PC-3 (cell line): ENCODE data around the gene RBM46. TPM values are rescaled to one million over a fixed set of nuclear protein-coding genes. Genes with fewer than 3 reads are reported as not detected.

Experiments
- ATAC-seq: fragments of 200-7000 bp; cut with Tn5 transposase; 2 replicates; pipeline ENCODE4 v1.9.1; 2020; ENCODE audit warnings: mild to moderate bottlenecking, moderate library complexity
- BruUV-seq: library from RNA; stranded (reverse); fragments of 400-500 nt; replicated peaks from 2 replicates; lab custom pipeline; 2021; lab: Mats Ljungman, UMichigan
- CTCF ChIA-PET: fragments of 300-600 bp; sonication (Branson Sonifier 250); formaldehyde crosslinking; loops from one replicate; lab custom pipeline; 2022; ENCODE audit warnings: antibody characterized with exemption; lab: Charles Lee
- POLR2A ChIA-PET: fragments of 300-600 bp; sonication (Branson Sonifier 250); formaldehyde crosslinking; loops from one replicate; lab custom pipeline; 2022; ENCODE audit warnings: antibody characterized with exemption; ENCODE audit not compliant: unreplicated experiment; lab: Charles Lee
- DNase-seq: peaks from one replicate; pipeline ENCODE4 v3.0.0-alpha.2; 2015
- H2AFZ ChIP-seq: fragments of 300-600 bp; sonication (generic); 2 replicates; pipeline ENCODE4 v1.6.0; 2016; ENCODE audit warnings: antibody characterized with exemption, low read length
- H3F3A ChIP-seq: fragments of 300-600 bp; sonication (generic); one replicate; pipeline ENCODE4 v1.6.0; 2017; ENCODE audit warnings: antibody characterized with exemption, low read length, control low read depth, mild to moderate bottlenecking; ENCODE audit not compliant: unreplicated experiment
- H3K27ac ChIP-seq: fragments of 300-600 bp; sonication (generic); 2 replicates; pipeline ENCODE4 v1.5.1; 2016; ENCODE audit warnings: mild to moderate bottlenecking, low read length
- H3K27me3 ChIP-seq: fragments of 300-600 bp; sonication (generic); 2 replicates; pipeline ENCODE4 v1.6.1; 2016; ENCODE audit warnings: low read length, mixed read lengths
- H3K36me3 ChIP-seq: fragments of 300-600 bp; sonication (generic); 2 replicates; pipeline ENCODE4 v1.6.1; 2016; ENCODE audit warnings: low read depth, mixed run types, low read length, mixed read lengths
- H3K4me1 ChIP-seq: fragments of 300-600 bp; sonication (generic); 2 replicates; pipeline ENCODE4 v1.5.1; 2016; ENCODE audit warnings: low read length; ENCODE audit not compliant: insufficient read depth
- H3K4me2 ChIP-seq: fragments of 300-600 bp; sonication (generic); 2 replicates; pipeline ENCODE4 v1.6.0; 2016; ENCODE audit warnings: low read length
- H3K4me3 ChIP-seq: fragments of 300-600 bp; sonication (generic); 2 replicates; pipeline ENCODE4 v1.5.1; 2016; ENCODE audit warnings: mild to moderate bottlenecking, low read length, mixed read lengths
- H3K79me2 ChIP-seq: fragments of 300-600 bp; sonication (generic); 2 replicates; pipeline ENCODE4 v1.6.1; 2017; ENCODE audit warnings: low read length, mixed read lengths
- H3K9ac ChIP-seq: fragments of 300-600 bp; sonication (generic); 2 replicates; pipeline ENCODE4 v1.6.0; 2016; ENCODE audit warnings: mild to moderate bottlenecking, low read length
- H3K9me2 ChIP-seq: fragments of 300-600 bp; sonication (generic); replicated peaks from 2 replicates; pipeline ENCODE4 v1.6.1; 2016; ENCODE audit warnings: mixed run types, low read length, mixed read lengths
- H3K9me3 ChIP-seq: fragments of 300-600 bp; sonication (generic); 2 replicates; pipeline ENCODE4 v1.6.1; 2016; ENCODE audit warnings: low read length, mixed read lengths
- H4K20me1 ChIP-seq: fragments of 300-600 bp; sonication (generic); 2 replicates; pipeline ENCODE4 v1.6.1; 2016; ENCODE audit warnings: low read length, mixed read lengths
- CTCF ChIP-seq: fragments of 300-600 bp; sonication (generic); conservative IDR thresholded peaks from 2 replicates; pipeline ENCODE4 v1.5.1; 2017; ENCODE audit warnings: antibody characterized with exemption, low read depth, mild to moderate bottlenecking, low read length
- EZH2 ChIP-seq: fragments of 300-600 bp; sonication (generic); IDR thresholded peaks from one replicate; pipeline ENCODE4 v1.6.1; 2017; ENCODE audit warnings: antibody characterized with exemption, mild to moderate bottlenecking, low read length; ENCODE audit not compliant: unreplicated experiment
- EZH2phosphoT487 ChIP-seq: fragments of 300-600 bp; sonication (generic); IDR thresholded peaks from 2 replicates; pipeline ENCODE4 v1.6.1; 2018; ENCODE audit warnings: mild to moderate bottlenecking, antibody characterized with exemption, low read length, borderline replicate concordance
- intact Hi-C: fragments of 100-400 bp; cut with micrococcal nuclease; formaldehyde crosslinking; loops from 2 replicates; pipeline ENCODE4 v1.9.0; 2023
- total RNA-seq: library from RNA; depleted of rRNA; stranded (reverse); fragments of >200 nt; gene quantifications from 2 replicates; pipeline ENCODE4 v1.2.3, GENCODE V29; 2014

Gene RBM46
- total RNA-seq, 1 experiment from 2014 or later: not detected

GRCh38 chr4:154732669-154733068 is 48.4 kb upstream of the RBM46 start:
- intact Hi-C loops: no loop called here
- Histone ChIP-seq H3K79me2 (no peaks in the 10 kb centered on the region), H3K4me1 (peaks cover 4% of the 10 kb centered on the region), H3K27me3 (no peaks in the 10 kb centered on the region), H4K20me1 (no peaks in the 10 kb centered on the region), H3K4me3 (no peak overlapping the region), H3K27ac (no peak overlapping the region), H3F3A (no peaks in the 10 kb centered on the region), H3K9me3 (no peaks in the 10 kb centered on the region), H3K36me3 (no peaks in the 10 kb centered on the region), H3K9ac (no peak overlapping the region), H3K4me2 (no peak overlapping the region), H3K9me2 (no peaks in the 10 kb centered on the region), H2AFZ (no peak overlapping the region)
- no TSS peak for BruUV-seq
- ChIA-PET POLR2A (no interaction called here), CTCF (no interaction called here)
- no peak for ATAC-seq
- TF ChIP-seq EZH2phosphoT487 (no peak), CTCF (no peak), EZH2 (no peak)
- no peak for DNase-seq

- Histone ChIP-seq H4K20me1 (no peaks in the 10 kb centered on the region), H3K4me3 (no peak overlapping the region), H3K9me2 (no peaks in the 10 kb centered on the region), H3K9ac (no peak overlapping the region), H3F3A (no peaks in the 10 kb centered on the region), H3K27ac (no peak overlapping the region), H3K9me3 (no peaks in the 10 kb centered on the region), H3K27me3 (no peaks in the 10 kb centered on the region), H3K4me2 (no peak overlapping the region), H3K36me3 (no peaks in the 10 kb centered on the region), H3K4me1 (peaks cover 22% of the 10 kb centered on the region), H2AFZ (no peak overlapping the region), H3K79me2 (no peaks in the 10 kb centered on the region)
- TF ChIP-seq EZH2phosphoT487 (no peak), CTCF (no peak), EZH2 (no peak)
- DNase-seq (no peak), ATAC-seq (no peak)
- intact Hi-C loops: no loop called here
- POLR2A ChIA-PET: no interaction called here
- no TSS peak for BruUV-seq
- CTCF ChIA-PET: no interaction called here
These were observed 44.3 kb upstream of the RBM46 start for GRCh38 chr4:154736770-154737169.

GRCh38 chr4:154738426-154738825 is 42.6 kb upstream of the RBM46 start:
- BruUV-seq: no TSS peak
- Histone ChIP-seq H3K4me1 (peaks cover 22% of the 10 kb centered on the region), H3K4me3 (no peak overlapping the region), H3K27me3 (no peaks in the 10 kb centered on the region), H3K9ac (no peak overlapping the region), H3K79me2 (no peaks in the 10 kb centered on the region), H3K36me3 (no peaks in the 10 kb centered on the region), H3K4me2 (peak overlapping the region; percentile 42), H3K9me2 (no peaks in the 10 kb centered on the region), H2AFZ (0 out of 2 replicates have a peak overlapping the region, but pooled peaks have one; percentile 21), H3K27ac (peak overlapping the region; percentile 57), H4K20me1 (no peaks in the 10 kb centered on the region), H3K9me3 (no peaks in the 10 kb centered on the region), H3F3A (no peaks in the 10 kb centered on the region)
- peak; percentile 86 for DNase-seq
- POLR2A ChIA-PET: no interaction called here
- ATAC-seq: peak; percentile 83
- intact Hi-C loops: loop anchor here (1.0 kb wide), 1 partner anchor 30 kb away; no protein-coding TSS in a partner anchor
- TF ChIP-seq EZH2phosphoT487 (no peak), CTCF (no peak), EZH2 (no peak)
- CTCF ChIA-PET: no interaction called here
